CD4-positive, alpha-beta T cell (primary cell): ENCODE data around the gene UBE2B. TPM values are rescaled to one million over a fixed set of nuclear protein-coding genes. Genes with fewer than 3 reads are reported as not detected.

ENCODE experiments used
- ATAC-seq: fragments of 200-7000 bp; cut with Tn5 transposase; one replicate; pipeline ENCODE4 v1.10.0; 2022; ENCODE audit warnings: mild to moderate bottlenecking; ENCODE audit not compliant: poor library complexity
- CTCF ChIA-PET: fragments of 350-600 bp; sonication (Branson Sonifier 250); formaldehyde crosslinking; loops from one replicate; lab custom pipeline; 2021; ENCODE audit warnings: antibody characterized with exemption, inconsistent platforms; lab: Charles Lee
- POLR2A ChIA-PET: fragments of 350-600 bp; sonication (Branson Sonifier 250); formaldehyde crosslinking; loops from one replicate; lab custom pipeline; 2021; ENCODE audit warnings: antibody characterized with exemption, inconsistent platforms; lab: Charles Lee
- DNase-seq, 14 experiments: peaks; one replicate each; pipeline ENCODE4 v3.0.0-alpha.2; 2013 to 2020; ENCODE audit warnings: mixed read lengths in 2 of 14
- H3K27ac ChIP-seq, 2 donors: one replicate each; pipeline versions ENCODE4 v1.5.1 to v1.7.0; 2013; ENCODE audit warnings: low read length in 2 of 2, low read depth in 1 of 2, mild to moderate bottlenecking in 1 of 2
- H3K27me3 ChIP-seq, 2 experiments: 1 replicate in 1 of 2; 2 replicates in 1 of 2; pipeline versions ENCODE4 v1.6.1 to v1.7.0; 2013; ENCODE audit warnings: low read length in 2 of 2, control low read depth in 1 of 2, mild to moderate bottlenecking in 1 of 2, moderate library complexity in 1 of 2; ENCODE audit not compliant: insufficient read depth in 2 of 2, control insufficient read depth in 1 of 2
- H3K36me3 ChIP-seq: one replicate; pipeline ENCODE4 v1.6.1; 2013; ENCODE audit warnings: low read length, control low read depth; ENCODE audit not compliant: insufficient read depth
- H3K4me1 ChIP-seq: one replicate; pipeline ENCODE4 v1.6.1; 2013; ENCODE audit warnings: low read length, control low read depth; ENCODE audit not compliant: insufficient read depth
- H3K4me3 ChIP-seq: one replicate; pipeline ENCODE4 v1.5.1; 2013; ENCODE audit warnings: mild to moderate bottlenecking, low read length, moderate library complexity
- H3K9me3 ChIP-seq, 2 experiments: 1 replicate in 1 of 2; 2 replicates in 1 of 2; pipeline versions ENCODE4 v1.6.1 to v1.7.0; 2013; ENCODE audit warnings: low read length in 2 of 2, mild to moderate bottlenecking in 2 of 2, control low read depth in 1 of 2, moderate library complexity in 1 of 2; ENCODE audit not compliant: control insufficient read depth in 1 of 2, insufficient read depth in 1 of 2
- H3K27ac Mint-ChIP-seq: one replicate; pipeline ENCODE4 v1.8.0; 2020; ENCODE audit warnings: mixed read lengths
- H3K27me3 Mint-ChIP-seq: one replicate; pipeline ENCODE4 v1.8.0; 2021; ENCODE audit warnings: mixed read lengths
- H3K36me3 Mint-ChIP-seq: one replicate; pipeline ENCODE4 v1.8.0; 2021; ENCODE audit warnings: low read depth, mixed read lengths
- H3K4me1 Mint-ChIP-seq: one replicate; pipeline ENCODE4 v1.8.0; 2021; ENCODE audit warnings: low read depth, mixed read lengths
- H3K4me3 Mint-ChIP-seq: one replicate; pipeline ENCODE4 v1.8.0; 2020; ENCODE audit warnings: mild to moderate bottlenecking, mixed read lengths
- H3K9me3 Mint-ChIP-seq: one replicate; pipeline ENCODE4 v1.8.0; 2020; ENCODE audit warnings: mixed read lengths
- intact Hi-C, 2 experiments: fragments of 100-400 bp; cut with DNase I in 1 of 2; cut with micrococcal nuclease in 1 of 2; formaldehyde crosslinking; loops; one replicate each; pipeline versions ENCODE4 v1.15.1 to v1.9.0; 2023 to 2025; cut with DNase I, micrococcal nuclease
- total RNA-seq, 174 experiments: library from RNA in 2 of 174; stranded (reverse) in 2 of 174; gene quantifications; one replicate each; pipeline ENCODE4 v1.2.3 and lab custom pipeline; 2021 to 2026
- TF ChIP-seq, protein P1 (sequence below): fragments of 200-600 bp; IDR thresholded peaks from one replicate; pipeline ENCODE4 v1.8.0; 2022; ENCODE audit warnings: antibody characterized with exemption, mild to moderate bottlenecking

Gene UBE2B
- total RNA-seq, 2 experiments from 2014 or later = 225 to 228 TPM

DNA sequence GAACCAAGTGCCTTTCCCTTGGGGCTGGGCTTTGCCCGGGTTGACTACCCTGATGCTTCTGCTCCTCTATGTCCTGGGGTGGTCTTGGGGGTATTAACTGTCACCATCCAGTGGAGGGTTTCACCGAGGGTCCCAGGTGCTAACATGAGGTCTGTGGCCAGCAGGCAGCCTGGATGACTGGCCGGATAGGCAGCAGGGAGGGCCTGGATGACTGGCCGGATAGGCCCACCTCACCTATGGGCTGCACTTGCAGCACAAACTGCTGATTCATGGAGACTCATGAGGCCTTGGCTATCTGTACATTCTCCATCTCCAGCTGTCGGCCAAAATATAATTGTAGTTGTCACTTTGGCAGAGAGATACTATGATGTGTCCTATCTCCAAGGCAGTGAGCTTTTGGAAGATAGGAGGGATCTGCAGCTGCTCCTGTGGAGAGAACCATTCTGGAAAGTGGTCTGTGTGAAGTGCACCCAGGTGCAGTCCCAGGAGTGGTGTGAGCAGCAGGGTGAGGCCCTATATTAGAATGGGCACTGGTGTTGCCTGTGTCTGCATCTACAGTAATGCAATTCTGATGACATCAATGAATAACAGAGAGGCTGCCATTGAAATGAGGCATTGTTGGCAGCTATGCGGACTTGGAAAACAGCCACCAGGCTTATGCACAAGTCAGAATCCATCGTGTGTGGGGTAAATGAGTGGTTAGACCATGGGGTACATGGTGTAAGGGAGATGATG, 66.6 kb downstream of the UBE2B start:
- H3K27ac ChIP-seq = no peak overlapping the region
- no peaks in the 10 kb centered on the region for H3K9me3 Mint-ChIP-seq
- ChIA-PET POLR2A (interaction anchor here (0.6 kb wide), 1 partner anchor 320 kb away, joined by 3 read pairs; no protein-coding TSS in a partner anchor), CTCF (interaction anchor here (0.5 kb wide), 1 partner anchor 93 kb away, joined by 3 read pairs; no protein-coding TSS in a partner anchor)
- H3K9me3 ChIP-seq = no peaks in the 10 kb centered on the region
- no peak overlapping the region for H3K4me3 ChIP-seq
- H3K36me3 ChIP-seq = no peaks in the 10 kb centered on the region
- TF ChIP-seq, protein P1, sequence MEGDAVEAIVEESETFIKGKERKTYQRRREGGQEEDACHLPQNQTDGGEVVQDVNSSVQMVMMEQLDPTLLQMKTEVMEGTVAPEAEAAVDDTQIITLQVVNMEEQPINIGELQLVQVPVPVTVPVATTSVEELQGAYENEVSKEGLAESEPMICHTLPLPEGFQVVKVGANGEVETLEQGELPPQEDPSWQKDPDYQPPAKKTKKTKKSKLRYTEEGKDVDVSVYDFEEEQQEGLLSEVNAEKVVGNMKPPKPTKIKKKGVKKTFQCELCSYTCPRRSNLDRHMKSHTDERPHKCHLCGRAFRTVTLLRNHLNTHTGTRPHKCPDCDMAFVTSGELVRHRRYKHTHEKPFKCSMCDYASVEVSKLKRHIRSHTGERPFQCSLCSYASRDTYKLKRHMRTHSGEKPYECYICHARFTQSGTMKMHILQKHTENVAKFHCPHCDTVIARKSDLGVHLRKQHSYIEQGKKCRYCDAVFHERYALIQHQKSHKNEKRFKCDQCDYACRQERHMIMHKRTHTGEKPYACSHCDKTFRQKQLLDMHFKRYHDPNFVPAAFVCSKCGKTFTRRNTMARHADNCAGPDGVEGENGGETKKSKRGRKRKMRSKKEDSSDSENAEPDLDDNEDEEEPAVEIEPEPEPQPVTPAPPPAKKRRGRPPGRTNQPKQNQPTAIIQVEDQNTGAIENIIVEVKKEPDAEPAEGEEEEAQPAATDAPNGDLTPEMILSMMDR = no peak
- no peaks in the 10 kb centered on the region for H3K36me3 Mint-ChIP-seq
- no peak for DNase-seq
- intact Hi-C loops = no loop called here
- no peak overlapping the region for H3K4me3 Mint-ChIP-seq
- H3K27ac Mint-ChIP-seq = peak overlapping the region; percentile 85
- H3K27me3 Mint-ChIP-seq = no peaks in the 10 kb centered on the region
- no peaks in the 10 kb centered on the region for H3K27me3 ChIP-seq
- no peak for ATAC-seq
- peaks cover 16% of the 10 kb centered on the region for H3K4me1 ChIP-seq
- peaks cover 18% of the 10 kb centered on the region for H3K4me1 Mint-ChIP-seq

DNA sequence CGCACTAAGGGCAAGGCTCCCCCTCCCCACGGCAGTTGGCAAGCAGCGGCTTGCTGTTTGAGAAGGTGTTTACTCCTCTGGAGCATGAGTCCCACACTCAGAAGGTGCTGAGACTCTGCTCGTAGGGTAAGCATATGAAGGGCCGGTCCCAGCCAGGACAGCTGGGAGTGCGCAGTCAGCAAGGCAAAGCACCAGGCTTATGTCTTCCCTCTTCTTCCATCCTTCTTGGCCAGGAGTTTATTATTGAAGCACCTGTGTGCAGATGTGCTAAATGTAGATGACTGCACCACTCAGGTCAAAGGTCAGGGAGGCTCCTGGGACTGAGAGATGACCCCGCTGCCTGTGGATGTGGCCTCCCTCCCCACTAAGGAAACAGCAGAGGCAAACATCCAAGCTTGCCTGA, 67.4 kb downstream of the UBE2B start:
- Histone ChIP-seq H3K9me3 (no peaks in the 10 kb centered on the region), H3K27me3 (no peaks in the 10 kb centered on the region), H3K4me3 (no peak overlapping the region), H3K27ac (no peak overlapping the region), H3K4me1 (peaks cover 16% of the 10 kb centered on the region), H3K36me3 (no peaks in the 10 kb centered on the region)
- TF ChIP-seq, protein P1 = no peak
- no peaks in the 10 kb centered on the region for H3K36me3 Mint-ChIP-seq
- H3K27ac Mint-ChIP-seq = no peak overlapping the region
- DNase-seq = no peak
- no peaks in the 10 kb centered on the region for H3K9me3 Mint-ChIP-seq
- H3K4me3 Mint-ChIP-seq = no peak overlapping the region
- CTCF ChIA-PET = no interaction called here
- peaks cover 18% of the 10 kb centered on the region for H3K4me1 Mint-ChIP-seq
- ATAC-seq = no peak
- no peaks in the 10 kb centered on the region for H3K27me3 Mint-ChIP-seq
- POLR2A ChIA-PET = no interaction called here
- intact Hi-C loops = no loop called here

DNA sequence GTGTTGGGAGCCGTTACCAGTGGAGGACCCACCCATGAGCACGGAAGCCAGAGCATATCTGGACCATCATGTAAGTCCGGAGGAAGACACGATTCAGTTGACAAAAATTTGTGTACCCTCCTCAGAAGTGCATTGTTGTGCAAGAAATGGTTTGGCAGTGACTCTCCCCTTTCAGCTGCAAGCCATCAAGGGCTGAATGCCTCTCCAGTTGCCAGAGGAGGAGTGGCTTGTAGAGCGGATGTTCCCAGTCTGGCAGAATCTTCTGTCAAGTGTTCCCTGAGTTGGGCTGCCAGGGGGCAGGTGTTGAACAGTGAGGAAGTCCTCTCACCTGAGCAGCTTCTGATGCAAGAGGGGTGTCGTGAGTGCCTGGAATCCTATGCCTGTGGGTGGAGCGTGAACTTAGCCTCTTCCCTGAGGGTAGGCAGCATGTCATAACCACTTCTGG, 67.9 kb downstream of the UBE2B start:
- ChIA-PET POLR2A (no interaction called here), CTCF (no interaction called here)
- H3K36me3 ChIP-seq = no peaks in the 10 kb centered on the region
- no peaks in the 10 kb centered on the region for H3K36me3 Mint-ChIP-seq
- ATAC-seq (no peak), DNase-seq (no peak)
- H3K4me1 ChIP-seq = peaks cover 16% of the 10 kb centered on the region
- H3K9me3 Mint-ChIP-seq = no peaks in the 10 kb centered on the region
- no peak overlapping the region for H3K4me3 Mint-ChIP-seq
- no peaks in the 10 kb centered on the region for H3K27me3 Mint-ChIP-seq
- TF ChIP-seq, protein P1 = no peak
- H3K9me3 ChIP-seq = no peaks in the 10 kb centered on the region
- no peak overlapping the region for H3K27ac Mint-ChIP-seq
- no peak overlapping the region for H3K27ac ChIP-seq
- peaks cover 18% of the 10 kb centered on the region for H3K4me1 Mint-ChIP-seq
- no peaks in the 10 kb centered on the region for H3K27me3 ChIP-seq
- H3K4me3 ChIP-seq = no peak overlapping the region
- intact Hi-C loops = no loop called here
